Measurements from ENCODE around the gene PTK7.

The PTK7 gene

GRCh38 chr6:43103253-43103876 lies 27.3 kb downstream of the PTK7 start:
- no peaks in the 10 kb centered on the region for H3F3A ChIP-seq (ENCODE audit: low read depth)
- no peak overlapping the region for H3K4me3 ChIP-seq (ENCODE audit: low read length, poor library complexity, severe bottlenecking)
- TF ChIP-seq, protein P1, sequence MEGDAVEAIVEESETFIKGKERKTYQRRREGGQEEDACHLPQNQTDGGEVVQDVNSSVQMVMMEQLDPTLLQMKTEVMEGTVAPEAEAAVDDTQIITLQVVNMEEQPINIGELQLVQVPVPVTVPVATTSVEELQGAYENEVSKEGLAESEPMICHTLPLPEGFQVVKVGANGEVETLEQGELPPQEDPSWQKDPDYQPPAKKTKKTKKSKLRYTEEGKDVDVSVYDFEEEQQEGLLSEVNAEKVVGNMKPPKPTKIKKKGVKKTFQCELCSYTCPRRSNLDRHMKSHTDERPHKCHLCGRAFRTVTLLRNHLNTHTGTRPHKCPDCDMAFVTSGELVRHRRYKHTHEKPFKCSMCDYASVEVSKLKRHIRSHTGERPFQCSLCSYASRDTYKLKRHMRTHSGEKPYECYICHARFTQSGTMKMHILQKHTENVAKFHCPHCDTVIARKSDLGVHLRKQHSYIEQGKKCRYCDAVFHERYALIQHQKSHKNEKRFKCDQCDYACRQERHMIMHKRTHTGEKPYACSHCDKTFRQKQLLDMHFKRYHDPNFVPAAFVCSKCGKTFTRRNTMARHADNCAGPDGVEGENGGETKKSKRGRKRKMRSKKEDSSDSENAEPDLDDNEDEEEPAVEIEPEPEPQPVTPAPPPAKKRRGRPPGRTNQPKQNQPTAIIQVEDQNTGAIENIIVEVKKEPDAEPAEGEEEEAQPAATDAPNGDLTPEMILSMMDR (conservative IDR thresholded peaks at IDR 0.05; ENCODE audit: low read length) = no peak
- peaks cover 36% of the 10 kb centered on the region for H3K79me2 ChIP-seq (ENCODE audit: insufficient read depth, low read length)
- H3K36me3 ChIP-seq (ENCODE audit: insufficient read depth, low read length) = no peaks in the 10 kb centered on the region
- no peaks in the 10 kb centered on the region for H3K4me1 ChIP-seq (ENCODE audit: insufficient read depth, low read length, poor library complexity, severe bottlenecking)
- no peaks in the 10 kb centered on the region for H4K20me1 ChIP-seq (ENCODE audit: insufficient read depth, low read length, poor library complexity, severe bottlenecking)
- no peaks in the 10 kb centered on the region for H3K9me3 ChIP-seq (ENCODE audit: insufficient read depth, low read depth, low read length)
- no peaks in the 10 kb centered on the region for H3K9me2 ChIP-seq (replicated peaks; ENCODE audit: low read depth, low read length)
- H2AFZ ChIP-seq (ENCODE audit: low read length) = no peak overlapping the region
- H3K9ac ChIP-seq (ENCODE audit: low read depth, low read length, poor library complexity, severe bottlenecking) = no peak overlapping the region
- no peak overlapping the region for H3K4me2 ChIP-seq (ENCODE audit: low read depth, low read length, poor library complexity, severe bottlenecking)
- H3K27me3 ChIP-seq (ENCODE audit: insufficient read depth, low read length, poor library complexity, severe bottlenecking) = no peaks in the 10 kb centered on the region

DNA sequence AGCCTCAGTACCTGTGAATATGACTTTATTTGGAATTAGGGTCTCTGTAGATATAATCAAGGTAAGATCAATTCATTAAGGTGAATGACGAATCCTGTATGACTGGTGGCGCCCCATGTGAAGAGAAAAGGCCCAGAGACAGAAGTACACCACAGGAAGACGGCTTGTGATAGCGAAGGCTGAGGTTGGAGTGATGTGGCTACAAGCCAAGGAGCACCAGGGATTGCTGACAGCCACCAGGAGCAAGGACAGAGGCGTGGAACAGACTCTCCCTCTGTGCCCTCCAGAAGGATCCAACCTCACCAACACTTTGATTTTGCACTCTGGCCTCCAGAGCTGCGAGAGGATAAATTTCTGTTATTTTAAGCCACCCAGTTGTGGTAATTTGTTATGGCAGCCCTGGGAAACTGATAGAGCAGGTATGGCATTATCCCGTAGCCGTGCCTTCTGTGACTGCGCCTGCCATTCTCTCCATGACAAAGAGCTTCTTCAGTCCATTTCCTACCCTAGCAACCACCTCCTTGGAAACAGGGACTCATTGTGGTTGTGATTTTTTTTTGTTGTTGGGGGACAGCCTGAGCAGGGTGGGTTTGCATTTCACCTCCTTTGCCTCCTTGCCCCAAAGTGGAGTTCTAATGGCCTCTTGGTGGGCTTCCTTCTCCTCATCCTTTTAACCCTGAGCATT lies 29.6 kb downstream of the PTK7 start:
- Histone ChIP-seq H3K4me3 (ENCODE audit: low read length, poor library complexity, severe bottlenecking) (no peak overlapping the region), H3K9me2 (replicated peaks; ENCODE audit: low read depth, low read length) (no peaks in the 10 kb centered on the region), H3K27me3 (ENCODE audit: insufficient read depth, low read length, poor library complexity, severe bottlenecking) (no peaks in the 10 kb centered on the region), H3K4me1 (ENCODE audit: insufficient read depth, low read length, poor library complexity, severe bottlenecking) (no peaks in the 10 kb centered on the region), H3K36me3 (ENCODE audit: insufficient read depth, low read length) (no peaks in the 10 kb centered on the region), H3K4me2 (ENCODE audit: low read depth, low read length, poor library complexity, severe bottlenecking) (no peak overlapping the region), H3K79me2 (ENCODE audit: insufficient read depth, low read length) (peaks cover 24% of the 10 kb centered on the region), H2AFZ (ENCODE audit: low read length) (no peak overlapping the region), H4K20me1 (ENCODE audit: insufficient read depth, low read length, poor library complexity, severe bottlenecking) (no peaks in the 10 kb centered on the region), H3K9me3 (ENCODE audit: insufficient read depth, low read depth, low read length) (no peaks in the 10 kb centered on the region), H3F3A (ENCODE audit: low read depth) (no peaks in the 10 kb centered on the region), H3K9ac (ENCODE audit: low read depth, low read length, poor library complexity, severe bottlenecking) (no peak overlapping the region)
- TF ChIP-seq EZH2phosphoT487 (IDR thresholded peaks at IDR 0.05; ENCODE audit: borderline replicate concordance) = no peak
- TF ChIP-seq, protein P1 (conservative IDR thresholded peaks at IDR 0.05; ENCODE audit: low read length) = no peak

- Histone ChIP-seq H3K36me3 (ENCODE audit: insufficient read depth, low read length) (no peaks in the 10 kb centered on the region), H3K4me1 (ENCODE audit: insufficient read depth, low read length, poor library complexity, severe bottlenecking) (no peaks in the 10 kb centered on the region), H3K9ac (ENCODE audit: low read depth, low read length, poor library complexity, severe bottlenecking) (no peak overlapping the region), H3K9me3 (ENCODE audit: insufficient read depth, low read depth, low read length) (no peaks in the 10 kb centered on the region), H4K20me1 (ENCODE audit: insufficient read depth, low read length, poor library complexity, severe bottlenecking) (no peaks in the 10 kb centered on the region), H3K79me2 (ENCODE audit: insufficient read depth, low read length) (peaks cover 24% of the 10 kb centered on the region; the same call in 1 of the 2 replicates), H3K4me2 (ENCODE audit: low read depth, low read length, poor library complexity, severe bottlenecking) (no peak overlapping the region), H3F3A (ENCODE audit: low read depth) (no peaks in the 10 kb centered on the region), H2AFZ (ENCODE audit: low read length) (no peak overlapping the region), H3K27me3 (ENCODE audit: insufficient read depth, low read length, poor library complexity, severe bottlenecking) (no peaks in the 10 kb centered on the region), H3K4me3 (ENCODE audit: low read length, poor library complexity, severe bottlenecking) (no peak overlapping the region), H3K9me2 (replicated peaks; ENCODE audit: low read depth, low read length) (no peaks in the 10 kb centered on the region)
- TF ChIP-seq EZH2phosphoT487 (IDR thresholded peaks at IDR 0.05; ENCODE audit: borderline replicate concordance) = no peak
- TF ChIP-seq, protein P1 (conservative IDR thresholded peaks at IDR 0.05; ENCODE audit: low read length) = no peak
Observed at GRCh38 chr6:43107344-43108062, 31.4 kb downstream of the PTK7 start.
